ENCODE measurements around the gene ARMC7.
"Not testable (repeated sequence)": the region's sequence is repeated elsewhere in the genome, so short reads cannot be mapped to it uniquely, and the experiment has no call there.

ARMC7 gene

DNA sequence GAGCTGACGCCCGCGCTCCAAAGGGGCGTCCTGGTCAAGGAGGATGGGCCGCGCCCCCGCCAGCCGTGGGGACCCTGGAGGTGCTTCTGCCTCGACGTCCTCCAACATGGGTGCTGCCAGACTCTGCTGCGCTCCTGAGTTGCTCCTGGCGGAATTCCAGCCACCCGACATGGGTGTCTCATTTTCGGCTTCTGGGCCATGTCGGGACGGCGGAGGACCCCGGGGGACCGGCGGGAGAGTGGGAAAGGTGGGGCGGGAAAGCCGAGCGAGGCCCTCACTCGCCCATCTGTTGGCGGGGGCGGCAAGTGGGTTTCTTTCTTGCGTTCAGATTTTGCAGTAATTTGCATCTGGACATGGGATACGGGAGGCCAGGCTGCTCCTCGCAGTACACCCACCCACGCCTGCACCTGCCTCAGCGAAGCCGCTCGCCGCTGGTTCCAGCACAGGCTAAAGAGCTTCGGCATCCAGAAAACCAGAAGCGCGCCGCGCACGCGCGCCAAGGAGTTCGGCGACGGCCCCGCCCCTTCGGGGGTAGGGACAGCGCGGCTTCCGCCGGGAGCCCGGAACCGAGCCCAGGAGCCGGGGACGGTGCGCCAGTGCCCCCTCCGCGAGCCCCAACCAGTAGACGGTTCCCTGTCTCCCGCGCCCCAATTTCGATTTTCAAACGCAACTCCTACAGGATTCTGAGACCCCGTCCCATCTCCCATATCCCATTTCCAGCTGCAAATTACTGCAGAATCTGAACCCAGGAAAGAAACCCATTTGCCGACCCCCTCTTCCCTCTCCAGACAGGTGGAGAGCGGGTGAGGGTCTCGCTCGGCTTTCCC, at the start of gene ARMC7:
Gene ARMC7 (plus strand): TSS at position 563 of the 827 bp plus-strand sequence. CDS start 320 bp downstream, outside the sequence.
- DNase-seq (ENCODE audit: low read depth) = peak; percentile 82

- DNase-seq (ENCODE audit: low read depth) = no peak
Observed at GRCh38 chr17:75060434-75061054, 49.2 kb upstream of the ARMC7 start.

DNA sequence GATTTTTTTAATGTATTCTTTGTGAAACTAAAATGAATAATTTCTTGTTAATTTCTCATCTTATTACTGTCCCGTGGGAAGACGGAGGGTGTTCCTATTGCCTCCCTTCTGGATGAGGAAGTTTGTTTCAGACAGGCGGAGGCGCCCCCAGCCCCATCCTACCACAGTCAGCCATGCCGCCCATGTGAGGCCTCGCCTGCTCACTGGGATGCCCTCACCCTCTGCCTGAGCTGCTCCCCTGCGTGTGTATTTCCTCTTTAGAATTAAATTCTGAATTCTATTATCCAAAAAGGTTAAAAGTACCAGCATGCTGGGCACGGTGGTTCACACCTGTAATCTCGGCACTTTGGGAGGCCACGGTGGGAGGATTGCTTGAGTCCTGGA, 48.7 kb upstream of the ARMC7 start:
- DNase-seq (ENCODE audit: low read depth) = no peak

- DNase-seq (ENCODE audit: low read depth) = no peak
Observed at GRCh38 chr17:75061618-75062017, 48.2 kb upstream of the ARMC7 start.

DNA sequence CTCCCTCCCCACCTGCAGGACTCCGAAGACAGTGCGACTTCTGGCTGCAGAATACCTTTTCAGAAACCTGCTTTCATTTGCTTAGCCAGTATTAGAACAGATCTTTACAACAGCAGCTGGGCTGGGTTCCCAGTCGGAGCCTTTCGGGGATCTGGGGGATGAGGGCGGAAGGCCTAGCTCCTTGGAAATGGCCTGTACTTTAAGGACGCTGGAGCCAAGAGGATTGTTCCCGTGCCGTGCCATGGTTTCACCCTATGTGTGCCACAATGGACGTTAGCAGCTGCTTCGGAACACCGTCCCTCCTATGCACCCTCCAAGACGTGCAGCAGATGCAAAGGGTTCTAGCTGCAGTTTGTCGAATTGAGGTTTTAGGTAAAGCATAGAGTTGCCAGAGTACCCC, 46.6 kb upstream of the ARMC7 start:
- DNase-seq (ENCODE audit: low read depth) = no peak

DNA sequence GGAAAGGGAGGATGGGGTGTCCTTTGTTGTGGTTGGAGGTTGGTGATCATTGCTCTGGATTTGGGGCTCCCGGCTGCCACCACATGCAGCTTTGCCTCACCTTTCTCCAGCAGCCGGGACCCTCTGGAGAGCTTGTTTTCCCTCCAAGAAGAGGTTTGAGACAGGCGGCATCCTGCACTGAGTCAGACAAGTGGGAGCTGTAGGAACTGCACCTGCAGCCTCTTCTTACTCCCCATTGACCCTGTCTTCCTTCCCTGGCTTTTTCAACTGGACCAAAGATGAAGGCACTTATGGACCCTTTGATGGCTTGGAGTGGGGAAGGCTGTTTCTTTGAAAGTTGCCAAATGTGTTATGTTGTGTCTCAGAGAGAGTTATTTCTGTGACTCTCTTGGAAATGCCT, 46.1 kb upstream of the ARMC7 start:
- DNase-seq (ENCODE audit: low read depth) = no peak

- no peak for DNase-seq (ENCODE audit: low read depth)
Observed at GRCh38 chr17:75064040-75064439, 45.7 kb upstream of the ARMC7 start.

DNA sequence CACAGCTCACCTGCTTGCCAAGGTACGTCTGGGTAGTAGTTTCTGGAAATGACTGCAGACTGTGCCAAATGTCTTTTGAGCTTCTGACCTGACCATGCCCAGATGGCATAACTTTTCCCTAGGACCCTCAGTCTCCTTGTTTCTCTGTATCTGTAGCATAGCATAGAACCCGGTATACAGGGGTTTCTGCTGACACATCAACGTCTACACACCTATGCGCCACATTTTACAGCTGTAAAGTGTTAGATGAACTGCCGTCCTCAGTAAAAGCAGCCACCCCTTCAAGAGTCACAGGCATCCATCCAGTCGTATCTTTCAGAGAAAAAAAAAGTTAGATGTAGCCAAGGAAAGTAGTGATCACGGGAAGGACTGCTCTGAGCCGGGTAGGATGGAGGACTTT, 45.3 kb upstream of the ARMC7 start:
- no peak for DNase-seq (ENCODE audit: low read depth)

DNA sequence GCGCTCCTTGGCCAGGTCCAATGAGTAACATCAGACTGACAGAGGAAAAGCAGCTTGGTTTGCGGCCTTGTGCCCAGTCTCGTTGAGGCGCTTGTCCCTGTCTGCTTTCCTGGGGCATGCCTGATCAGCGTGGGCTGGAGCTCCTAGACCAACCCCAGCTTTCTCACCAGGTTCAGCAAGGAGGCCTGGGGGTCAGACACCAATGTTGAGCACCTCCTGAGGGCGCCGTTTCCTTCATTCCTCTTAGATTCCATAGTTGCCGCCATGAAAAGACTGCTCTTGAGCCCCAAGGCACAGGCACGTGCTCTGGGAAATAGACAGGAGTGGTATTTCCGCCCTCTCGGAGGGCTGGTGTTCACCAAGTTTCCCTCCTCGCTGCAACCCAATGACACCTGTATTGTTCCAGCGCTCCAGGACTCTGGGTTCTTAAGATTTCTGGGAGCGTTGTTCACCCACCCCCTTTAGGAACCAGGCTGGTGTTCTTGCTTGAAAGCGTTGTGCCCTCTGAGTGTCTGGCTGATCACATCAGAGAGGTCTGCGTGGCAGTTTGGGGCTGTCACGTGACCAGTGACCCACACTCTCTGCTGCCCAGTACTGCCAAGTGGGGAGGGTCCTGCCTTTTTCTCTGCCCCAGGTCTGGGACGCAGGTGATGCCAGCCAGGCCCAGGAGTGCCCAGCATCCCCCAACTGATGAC, 44.8 kb upstream of the ARMC7 start:
- DNase-seq (ENCODE audit: low read depth) = no peak

DNA sequence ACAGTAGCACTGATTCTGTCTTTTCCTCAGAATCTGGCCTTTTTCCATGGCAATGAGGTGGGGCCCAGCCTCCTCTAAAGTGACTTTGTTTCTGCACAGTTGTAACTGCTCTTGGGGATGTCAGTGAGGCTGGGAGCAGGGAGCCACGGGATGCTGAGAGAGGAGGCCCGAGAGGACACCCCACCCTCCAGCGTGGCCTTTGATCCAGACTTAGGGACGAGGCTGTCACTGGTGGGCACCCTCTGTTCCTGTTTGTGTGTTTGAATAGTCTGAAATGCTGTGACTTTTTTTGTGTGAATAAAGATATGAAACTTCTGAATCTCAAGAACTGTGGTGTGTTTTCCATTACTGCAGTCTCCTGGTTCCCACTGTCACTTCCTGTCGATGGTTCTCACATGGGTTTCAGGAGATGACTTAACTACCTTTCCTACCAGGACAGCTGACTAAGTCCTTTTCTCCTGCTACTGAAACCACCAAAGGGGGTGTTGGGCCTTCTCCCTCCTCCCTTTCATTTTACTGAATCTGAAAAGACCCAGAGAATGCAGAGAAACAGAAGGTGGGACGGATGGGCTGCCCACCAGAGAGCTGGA, 44.1 kb upstream of the ARMC7 start:
- DNase-seq (ENCODE audit: low read depth) = no peak

DNA sequence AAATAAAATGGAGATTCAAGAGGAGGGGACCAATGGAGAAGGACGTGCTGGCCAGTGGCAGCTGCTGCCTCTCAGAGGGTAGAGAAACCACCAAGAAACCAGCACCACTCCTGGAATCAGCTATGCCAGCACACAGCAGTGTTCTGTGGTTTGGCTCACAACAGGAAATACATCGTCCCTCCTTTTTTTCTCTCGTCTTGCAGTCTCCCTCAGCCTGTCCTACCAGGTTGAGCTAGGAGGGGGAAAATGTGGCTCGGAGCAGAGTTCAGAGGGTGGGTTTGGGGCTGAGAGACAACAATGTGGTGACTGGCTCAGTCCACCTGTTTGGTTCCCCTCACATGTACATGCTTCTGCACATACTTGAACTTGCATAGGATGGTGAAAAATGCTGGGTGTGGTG, 41.9 kb upstream of the ARMC7 start:
- DNase-seq (ENCODE audit: low read depth) = no peak

DNA sequence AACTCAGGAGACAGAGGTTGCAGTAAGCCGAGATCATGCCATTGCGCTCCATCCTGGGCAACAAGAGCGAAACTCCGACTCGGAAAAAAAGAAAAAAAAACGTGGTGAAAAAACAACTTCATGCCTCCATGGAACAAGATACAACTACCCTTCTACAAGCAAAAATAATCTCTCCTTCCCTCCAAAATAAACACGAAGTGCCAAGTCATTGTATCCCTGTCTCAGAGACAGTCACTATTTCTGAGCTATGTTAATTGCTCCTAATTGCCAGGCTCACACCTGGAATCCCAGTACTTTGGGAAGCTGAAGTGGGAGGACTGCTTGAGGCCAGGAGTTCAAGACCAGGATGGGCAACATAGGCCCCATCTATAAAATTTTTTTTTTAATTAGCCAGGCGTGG, 41.0 kb upstream of the ARMC7 start:
- no peak for DNase-seq (ENCODE audit: low read depth)

DNA sequence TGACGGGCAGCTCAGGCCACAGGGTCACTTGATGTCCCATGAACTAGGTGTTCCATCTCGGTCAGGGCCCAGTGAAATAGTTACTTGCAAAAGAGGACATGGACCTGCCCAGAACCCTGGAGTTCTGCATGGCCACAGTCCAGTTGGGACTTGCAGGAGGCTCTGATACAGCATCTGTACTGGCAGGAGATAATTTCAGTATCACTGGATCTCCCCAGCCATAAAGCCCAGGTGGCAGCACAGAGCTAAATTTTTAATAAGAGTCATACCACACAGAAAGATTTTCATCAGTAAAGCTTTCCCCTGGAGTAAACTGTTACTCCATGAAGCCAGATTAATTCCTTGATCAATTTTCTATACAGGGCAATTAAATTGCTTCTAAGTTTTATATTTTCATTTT, 40.0 kb upstream of the ARMC7 start:
- DNase-seq (ENCODE audit: low read depth) = no peak

DNA sequence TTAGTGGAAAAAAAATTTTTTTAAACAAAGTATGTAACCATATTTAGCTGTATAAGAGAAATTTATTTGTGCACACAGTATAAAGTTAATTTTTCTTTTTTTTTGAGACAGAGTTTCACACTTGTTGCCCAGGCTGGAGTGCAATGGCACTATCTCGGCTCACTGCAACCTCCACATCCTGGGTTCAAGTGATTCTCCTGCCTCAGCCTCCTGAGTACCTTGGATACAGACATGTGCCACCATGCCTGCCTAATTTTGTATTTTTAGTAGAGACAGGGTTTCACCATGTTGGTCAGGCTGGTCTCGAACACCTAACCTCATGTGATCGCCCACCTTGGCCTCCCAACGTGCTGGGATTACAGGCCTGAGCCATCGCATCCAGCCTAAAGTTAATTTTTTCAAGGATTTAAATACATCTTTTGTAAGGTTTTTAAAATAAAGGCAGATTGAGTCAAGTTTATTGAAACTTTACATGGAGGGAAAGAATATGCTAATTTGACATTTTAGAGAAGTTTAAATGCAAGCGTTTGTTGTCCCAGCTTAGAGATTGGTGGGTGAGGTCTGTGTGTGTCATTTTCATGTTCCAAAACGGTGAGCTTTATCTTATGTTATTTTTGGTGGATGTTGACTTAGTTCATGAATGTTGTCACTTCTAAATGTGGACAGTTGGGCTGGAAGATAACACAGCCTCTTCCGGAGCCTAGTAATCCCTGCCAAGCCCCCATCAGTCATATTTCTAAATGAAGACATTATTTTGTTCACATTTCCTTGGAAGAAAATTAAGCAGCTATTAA, 38.1 kb upstream of the ARMC7 start:
- DNase-seq (ENCODE audit: low read depth) = not testable (repeated sequence)

GRCh38 chr17:75072909-75073308, 36.9 kb upstream of the ARMC7 start:
- not testable (repeated sequence) for DNase-seq (ENCODE audit: low read depth)

- no peak for DNase-seq (ENCODE audit: low read depth)
Observed at GRCh38 chr17:75073618-75074047, 36.1 kb upstream of the ARMC7 start.

DNA sequence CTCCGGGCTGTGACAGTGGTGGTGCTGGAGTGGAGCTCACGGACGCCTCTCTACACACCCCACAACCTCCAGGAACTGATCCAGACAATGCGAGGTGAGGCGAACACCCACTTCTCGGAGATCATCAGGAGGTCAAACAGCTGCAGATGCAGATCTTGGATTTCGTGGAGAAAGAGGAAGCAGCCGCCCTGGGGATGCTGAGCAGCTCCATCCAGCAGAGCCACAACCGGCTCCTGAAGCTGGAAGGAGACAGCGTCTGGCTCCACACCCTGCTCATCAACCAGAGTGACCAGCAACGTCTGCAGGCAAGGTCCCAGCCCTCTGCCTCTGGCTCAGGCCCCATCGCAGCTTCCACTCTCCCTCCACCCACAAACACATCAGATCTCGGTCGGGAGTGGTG, 35.2 kb upstream of the ARMC7 start:
- DNase-seq (ENCODE audit: low read depth) = no peak

- no peak for DNase-seq (ENCODE audit: low read depth)
Observed at GRCh38 chr17:75075597-75076336, 34.0 kb upstream of the ARMC7 start.

GRCh38 chr17:75077072-75077495, 32.7 kb upstream of the ARMC7 start:
- no peak for DNase-seq (ENCODE audit: low read depth)

GRCh38 chr17:75077496-75078283, 32.1 kb upstream of the ARMC7 start:
- no peak for DNase-seq (ENCODE audit: low read depth)
